Left ventricle myocardium inferior (tissue), 1 donor: Measurements from ENCODE around the gene ATXN1. TPM values are rescaled to one million over a fixed set of nuclear protein-coding genes. Genes with fewer than 3 reads are reported as not detected.

Source experiments
- DNase-seq: peaks from one replicate; pipeline ENCODE4 v3.0.0-alpha.2; 2020
- H3K27ac ChIP-seq: fragments of 200-600 bp; replicated peaks from 2 replicates; pipeline ENCODE4 v1.8.0; 2021
- H3K27me3 ChIP-seq: fragments of 200-600 bp; 2 replicates; pipeline ENCODE4 v1.8.0; 2021; ENCODE audit warnings: low read depth
- H3K36me3 ChIP-seq: fragments of 200-600 bp; 2 replicates; pipeline ENCODE4 v1.8.0; 2021
- H3K4me1 ChIP-seq: fragments of 200-600 bp; 2 replicates; pipeline ENCODE4 v1.8.0; 2021
- H3K4me3 ChIP-seq: fragments of 200-600 bp; 2 replicates; pipeline ENCODE4 v1.8.0; 2021; ENCODE audit warnings: mild to moderate bottlenecking, moderate library complexity
- H3K9me3 ChIP-seq: fragments of 200-600 bp; replicated peaks from 2 replicates; pipeline ENCODE4 v1.8.0; 2021
- CTCF ChIP-seq: fragments of 200-600 bp; IDR thresholded peaks from 2 replicates; pipeline ENCODE4 v1.8.0; 2021; ENCODE audit warnings: antibody characterized with exemption, mild to moderate bottlenecking, borderline replicate concordance
- intact Hi-C: fragments of 100-400 bp; cut with micrococcal nuclease; formaldehyde crosslinking; loops from one replicate; pipeline ENCODE4 v1.11.0; 2022
- total RNA-seq: library from RNA; stranded (reverse); fragmentation: NEBNext Ultra II Directional; extraction: Animal tissue kit (Norgen Biotek cat#: 25700); gene quantifications from one replicate; pipeline ENCODE4 v1.2.1, GENCODE V29; 2021
- donor health status: DM: no; HTN: yes; CAD: no; lungs with severe emphysema.

The ATXN1 gene
- total RNA-seq, 1 donor from 2014 or later: 41.5 TPM

GRCh38 chr6:16338577-16339264 is 422.5 kb downstream of the ATXN1 start:
- Histone ChIP-seq H3K27me3 (no peaks in the 10 kb centered on the region), H3K4me1 (peaks cover 69% of the 10 kb centered on the region), H3K27ac (no peak overlapping the region), H3K36me3 (no peaks in the 10 kb centered on the region), H3K4me3 (no peak overlapping the region), H3K9me3 (no peaks in the 10 kb centered on the region)
- DNase-seq: peak; percentile 63
- intact Hi-C loops: no loop called here
- peak; percentile 61 for TF ChIP-seq CTCF

GRCh38 chr6:16337295-16337975 is 423.8 kb downstream of the ATXN1 start:
- intact Hi-C loops: no loop called here
- DNase-seq: peak; percentile 97
- Histone ChIP-seq H3K4me1 (peaks cover 76% of the 10 kb centered on the region), H3K27me3 (no peaks in the 10 kb centered on the region), H3K9me3 (no peaks in the 10 kb centered on the region), H3K4me3 (no peak overlapping the region), H3K36me3 (no peaks in the 10 kb centered on the region), H3K27ac (peak overlapping the region; percentile 63)
- no peak for TF ChIP-seq CTCF

GRCh38 chr6:16336911-16337294 is 424.4 kb downstream of the ATXN1 start:
- H3K36me3 ChIP-seq: no peaks in the 10 kb centered on the region
- H3K27ac ChIP-seq: peak overlapping the region; percentile 63
- H3K4me3 ChIP-seq: no peak overlapping the region
- DNase-seq: no peak
- no peak for TF ChIP-seq CTCF
- H3K27me3 ChIP-seq: no peaks in the 10 kb centered on the region
- peaks cover 77% of the 10 kb centered on the region for H3K4me1 ChIP-seq
- no peaks in the 10 kb centered on the region for H3K9me3 ChIP-seq
- intact Hi-C loops: no loop called here

DNA sequence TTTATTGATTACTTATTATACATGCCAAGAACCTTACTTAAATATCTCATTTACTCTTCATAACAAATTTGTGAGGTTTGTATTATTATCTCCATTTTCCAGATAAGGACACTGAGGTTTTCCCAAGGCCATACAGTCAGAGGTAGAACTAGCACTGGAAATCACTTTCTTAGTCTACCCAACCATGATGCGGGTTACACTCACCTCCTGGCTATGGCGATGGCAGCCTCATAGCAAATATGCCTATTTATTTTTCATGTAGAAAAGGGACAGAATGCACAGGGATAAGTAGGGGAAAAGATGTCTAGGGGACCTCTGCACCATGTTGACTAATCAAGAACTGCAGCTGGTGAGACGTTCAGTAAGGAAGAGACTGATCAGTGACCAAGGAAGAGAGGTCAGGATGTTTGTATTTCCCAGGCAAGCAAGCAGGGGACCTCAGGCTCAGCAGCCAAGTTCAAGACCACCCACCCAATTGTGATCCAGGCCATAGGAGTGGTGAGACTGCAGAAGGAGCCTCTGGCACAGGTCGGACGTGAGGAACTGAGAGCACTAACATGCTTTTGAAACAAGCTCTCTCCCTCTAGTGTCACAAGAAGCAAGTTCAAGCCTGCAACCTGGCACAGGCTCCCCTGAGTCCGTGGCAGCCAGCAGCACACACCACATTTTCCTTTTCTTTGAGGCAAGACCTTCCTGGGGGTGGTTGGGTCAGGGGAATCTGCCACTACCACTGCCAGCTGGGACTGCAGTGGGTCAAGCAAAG is 425.0 kb downstream of the ATXN1 start:
- no peak overlapping the region for H3K4me3 ChIP-seq
- TF ChIP-seq CTCF: no peak
- peaks cover 84% of the 10 kb centered on the region for H3K4me1 ChIP-seq
- intact Hi-C loops: no loop called here
- H3K27ac ChIP-seq: no peak overlapping the region
- no peaks in the 10 kb centered on the region for H3K9me3 ChIP-seq
- no peaks in the 10 kb centered on the region for H3K27me3 ChIP-seq
- H3K36me3 ChIP-seq: no peaks in the 10 kb centered on the region
- DNase-seq: no peak

- Histone ChIP-seq H3K9me3 (no peaks in the 10 kb centered on the region), H3K36me3 (no peaks in the 10 kb centered on the region), H3K27ac (peak overlapping the region; percentile 39), H3K4me1 (peaks cover 86% of the 10 kb centered on the region), H3K4me3 (no peak overlapping the region), H3K27me3 (no peaks in the 10 kb centered on the region)
- DNase-seq: no peak
- intact Hi-C loops: no loop called here
- TF ChIP-seq CTCF: no peak
These were observed 426.1 kb downstream of the ATXN1 start for GRCh38 chr6:16335176-16335575.
